ENCODE measurements around the gene FGF8. TPM values are rescaled to one million over a fixed set of nuclear protein-coding genes. Genes with fewer than 3 reads are reported as not detected.

The FGF8 gene
- total RNA-seq, 3 donors from 2014 or later = not detected

- intact Hi-C loops (cut with DNase I; ENCODE audit: low total_unique reads) = no loop called here
- no peaks in the 10 kb centered on the region for H3K9me3 ChIP-seq
- H3K4me3 ChIP-seq = no peak overlapping the region
- TF ChIP-seq POLR2AphosphoS5 (IDR thresholded peaks at IDR 0.05) (no peak), POLR2A (IDR thresholded peaks at IDR 0.05) (no peak)
- TF ChIP-seq, protein P1, sequence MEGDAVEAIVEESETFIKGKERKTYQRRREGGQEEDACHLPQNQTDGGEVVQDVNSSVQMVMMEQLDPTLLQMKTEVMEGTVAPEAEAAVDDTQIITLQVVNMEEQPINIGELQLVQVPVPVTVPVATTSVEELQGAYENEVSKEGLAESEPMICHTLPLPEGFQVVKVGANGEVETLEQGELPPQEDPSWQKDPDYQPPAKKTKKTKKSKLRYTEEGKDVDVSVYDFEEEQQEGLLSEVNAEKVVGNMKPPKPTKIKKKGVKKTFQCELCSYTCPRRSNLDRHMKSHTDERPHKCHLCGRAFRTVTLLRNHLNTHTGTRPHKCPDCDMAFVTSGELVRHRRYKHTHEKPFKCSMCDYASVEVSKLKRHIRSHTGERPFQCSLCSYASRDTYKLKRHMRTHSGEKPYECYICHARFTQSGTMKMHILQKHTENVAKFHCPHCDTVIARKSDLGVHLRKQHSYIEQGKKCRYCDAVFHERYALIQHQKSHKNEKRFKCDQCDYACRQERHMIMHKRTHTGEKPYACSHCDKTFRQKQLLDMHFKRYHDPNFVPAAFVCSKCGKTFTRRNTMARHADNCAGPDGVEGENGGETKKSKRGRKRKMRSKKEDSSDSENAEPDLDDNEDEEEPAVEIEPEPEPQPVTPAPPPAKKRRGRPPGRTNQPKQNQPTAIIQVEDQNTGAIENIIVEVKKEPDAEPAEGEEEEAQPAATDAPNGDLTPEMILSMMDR (IDR thresholded peaks at IDR 0.05) = no peak
- no peaks in the 10 kb centered on the region for H3K36me3 ChIP-seq
- H3K27ac ChIP-seq = no peak overlapping the region
- H3K27me3 ChIP-seq = peaks cover 0 to under 1% of the 10 kb centered on the region in 2 donors
- no peaks in the 10 kb centered on the region for H3K4me1 ChIP-seq
- no peak for DNase-seq (ENCODE audit: low spot score in 2 of 2)
These were observed 12.6 kb downstream of the FGF8 start for GRCh38 chr10:101763141-101763846.

GRCh38 chr10:101762736-101763135 lies 13.2 kb downstream of the FGF8 start:
- no peaks in the 10 kb centered on the region for H3K9me3 ChIP-seq
- H3K36me3 ChIP-seq = no peaks in the 10 kb centered on the region
- DNase-seq (ENCODE audit: low spot score in 2 of 2) = no peak
- H3K4me3 ChIP-seq = no peak overlapping the region
- no peak overlapping the region for H3K27ac ChIP-seq
- no peaks in the 10 kb centered on the region for H3K4me1 ChIP-seq
- H3K27me3 ChIP-seq = no peaks in the 10 kb centered on the region
- no peak for TF ChIP-seq POLR2A (IDR thresholded peaks at IDR 0.05)
- intact Hi-C loops (cut with DNase I; ENCODE audit: low total_unique reads) = no loop called here

- Histone ChIP-seq H3K4me3 (no peak overlapping the region), H3K36me3 (no peaks in the 10 kb centered on the region), H3K4me1 (no peaks in the 10 kb centered on the region), H3K9me3 (no peaks in the 10 kb centered on the region), H3K27me3 (no peaks in the 10 kb centered on the region), H3K27ac (no peak overlapping the region)
- TF ChIP-seq, protein P1 (IDR thresholded peaks at IDR 0.05) = no peak
- no peak for TF ChIP-seq POLR2AphosphoS5 (IDR thresholded peaks at IDR 0.05)
- no peak for TF ChIP-seq POLR2A (IDR thresholded peaks at IDR 0.05)
- intact Hi-C loops (cut with DNase I; ENCODE audit: low total_unique reads) = no loop called here
- no peak for DNase-seq (ENCODE audit: low spot score in 2 of 2)
These were observed 14.7 kb downstream of the FGF8 start for GRCh38 chr10:101761226-101761625.

GRCh38 chr10:101760510-101760909 lies 15.4 kb downstream of the FGF8 start:
- no peak for DNase-seq (ENCODE audit: low spot score in 2 of 2)
- no peaks in the 10 kb centered on the region for H3K36me3 ChIP-seq
- H3K27ac ChIP-seq = no peak overlapping the region
- TF ChIP-seq, protein P1 (IDR thresholded peaks at IDR 0.05) = no peak
- TF ChIP-seq POLR2A (IDR thresholded peaks at IDR 0.05) (no peak), POLR2AphosphoS5 (IDR thresholded peaks at IDR 0.05) (no peak)
- intact Hi-C loops (cut with DNase I; ENCODE audit: low total_unique reads) = no loop called here
- H3K9me3 ChIP-seq = no peaks in the 10 kb centered on the region
- no peak overlapping the region for H3K4me3 ChIP-seq
- no peaks in the 10 kb centered on the region for H3K4me1 ChIP-seq
- no peaks in the 10 kb centered on the region for H3K27me3 ChIP-seq

DNA sequence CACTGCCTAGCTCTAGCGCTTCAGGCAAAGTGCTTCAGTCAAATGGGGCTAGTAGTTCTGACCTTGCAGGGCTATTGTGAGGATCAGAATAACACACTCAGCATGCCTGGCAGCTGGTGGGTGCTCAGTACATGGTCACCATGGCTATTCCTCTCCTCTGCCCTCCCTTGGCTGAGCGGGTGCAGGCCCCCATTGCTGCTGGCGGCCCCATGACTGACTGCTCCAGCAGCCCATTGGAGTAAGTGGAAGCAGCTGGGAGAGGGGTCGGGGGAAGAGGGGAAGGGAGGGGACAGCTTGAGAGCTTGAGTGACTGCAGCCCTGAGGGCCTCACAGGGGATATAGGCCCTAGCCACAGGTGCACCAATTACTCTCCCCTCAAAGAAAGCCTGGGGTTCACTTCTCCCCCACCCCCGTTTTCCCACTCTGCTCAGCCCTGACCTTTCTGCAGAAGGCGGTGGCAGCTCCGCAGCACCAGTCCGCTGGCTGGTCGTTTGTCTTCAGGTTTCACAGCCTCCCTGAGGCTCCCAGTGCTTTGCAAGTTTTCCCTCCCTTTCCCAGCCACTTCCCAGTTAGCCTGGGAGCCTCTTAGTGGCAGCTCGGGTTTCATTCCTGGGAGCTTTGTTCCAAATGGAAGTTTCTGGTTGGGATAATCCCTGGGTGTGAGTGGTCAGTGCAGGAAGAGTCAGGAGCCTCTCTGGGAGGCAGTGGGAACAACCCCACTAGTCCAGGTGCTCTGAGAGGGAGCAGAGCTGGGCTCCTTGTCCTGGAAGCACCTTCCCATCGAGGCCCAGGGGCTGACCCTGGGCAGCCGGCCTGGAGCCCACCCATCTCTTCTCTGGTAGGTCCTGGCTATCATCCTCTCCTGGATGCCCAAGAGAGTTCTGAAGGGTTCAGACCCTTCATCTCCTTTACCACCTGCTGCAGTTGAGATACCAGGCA lies 16.3 kb downstream of the FGF8 start:
- H3K27ac ChIP-seq = no peak overlapping the region
- intact Hi-C loops (cut with DNase I; ENCODE audit: low total_unique reads) = no loop called here
- H3K4me3 ChIP-seq = no peak overlapping the region
- no peaks in the 10 kb centered on the region for H3K27me3 ChIP-seq
- H3K9me3 ChIP-seq = no peaks in the 10 kb centered on the region
- H3K36me3 ChIP-seq = no peaks in the 10 kb centered on the region
- DNase-seq (ENCODE audit: low spot score in 2 of 2) = no peak
- H3K4me1 ChIP-seq = no peaks in the 10 kb centered on the region
- TF ChIP-seq, protein P1 (IDR thresholded peaks at IDR 0.05) = no peak
- TF ChIP-seq POLR2AphosphoS5 (IDR thresholded peaks at IDR 0.05) (no peak), POLR2A (IDR thresholded peaks at IDR 0.05) (no peak)

Measured in breast epithelium (tissue), 4 donors.